HCEC 1CT (cell line): ENCODE measurements around the gene JMJD8.

Experiments
- DNase-seq: peaks from one replicate; pipeline ENCODE4 v3.0.0-alpha.2; 2017

The JMJD8 gene

DNA sequence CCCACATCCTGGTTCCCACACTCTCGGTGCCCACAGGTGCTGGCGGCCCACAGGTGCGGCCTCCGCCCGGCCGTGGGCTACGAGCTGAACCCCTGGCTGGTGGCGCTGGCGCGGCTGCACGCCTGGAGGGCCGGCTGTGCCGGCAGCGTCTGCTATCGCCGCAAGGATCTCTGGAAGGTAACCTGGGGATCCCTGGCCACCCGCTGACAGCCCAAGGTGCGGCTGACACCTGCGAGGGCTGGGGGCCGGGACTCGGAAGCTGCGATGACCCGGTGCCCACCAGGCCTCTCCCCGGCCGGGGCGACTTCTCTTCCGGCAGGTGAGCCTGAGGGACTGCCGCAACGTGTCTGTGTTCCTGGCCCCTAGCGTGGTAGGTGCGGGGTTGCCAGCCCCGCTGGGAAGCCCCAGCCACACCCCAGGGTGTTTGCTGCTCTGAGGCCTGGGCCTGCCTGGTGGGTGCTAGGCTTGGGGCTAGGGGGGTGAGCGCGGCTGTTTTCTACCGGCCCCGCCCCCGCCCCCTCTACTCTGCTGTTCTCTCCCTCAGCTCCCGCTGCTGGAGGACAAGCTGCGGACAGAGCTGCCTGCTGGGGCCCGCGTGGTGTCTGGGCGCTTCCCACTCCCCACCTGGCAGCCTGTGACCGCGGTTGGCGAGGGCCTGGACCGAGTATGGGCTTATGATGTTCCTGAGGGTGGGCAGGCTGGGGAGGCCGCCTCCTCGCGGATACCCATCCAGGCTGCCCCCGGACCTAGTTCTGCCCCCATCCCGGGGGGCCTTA is 37.8 kb upstream of the JMJD8 start:
- no peak for DNase-seq

DNA sequence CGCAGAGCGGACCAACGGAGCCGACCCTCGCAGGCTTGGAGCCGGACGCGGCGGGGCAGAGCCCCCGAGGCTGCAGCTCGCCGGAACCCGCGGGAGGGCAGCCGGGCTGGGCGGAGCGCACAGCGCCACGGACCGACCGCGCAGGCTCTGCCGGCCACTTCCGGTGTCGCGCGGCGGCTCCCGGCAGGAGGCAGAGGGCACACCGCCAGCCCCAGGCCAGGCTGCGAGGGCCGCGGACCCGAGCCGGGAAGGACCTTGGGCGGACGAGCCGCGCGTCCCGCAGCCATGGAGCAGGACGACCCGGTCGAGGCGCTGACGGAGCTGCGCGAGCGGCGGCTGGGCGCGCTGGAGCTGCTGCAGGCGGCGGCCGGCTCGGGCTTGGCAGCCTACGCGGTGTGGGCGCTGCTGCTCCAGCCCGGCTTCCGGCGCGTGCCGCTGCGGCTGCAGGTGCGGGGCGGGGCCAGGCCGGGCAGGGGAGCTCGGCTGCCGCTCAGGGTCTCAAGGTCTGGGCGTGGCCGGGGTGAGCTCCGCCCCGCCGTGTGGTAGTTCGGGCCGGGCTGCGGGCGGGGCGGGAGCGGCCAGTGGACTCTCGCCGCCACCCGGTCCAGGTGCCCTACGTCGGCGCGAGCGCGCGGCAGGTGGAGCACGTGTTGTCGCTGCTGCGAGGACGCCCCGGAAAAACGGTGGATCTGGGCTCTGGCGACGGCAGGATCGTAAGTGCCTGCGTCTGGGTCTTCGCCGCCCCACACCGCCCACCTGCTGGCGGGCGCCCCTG is 37.0 kb upstream of the JMJD8 start, which contains the start of gene ANTKMT:
Gene ANTKMT (plus strand): TSS at position 157 of the 775 bp plus-strand sequence. CDS start 129 bp downstream, at position 286.
- peak; percentile 78 for DNase-seq

DNA sequence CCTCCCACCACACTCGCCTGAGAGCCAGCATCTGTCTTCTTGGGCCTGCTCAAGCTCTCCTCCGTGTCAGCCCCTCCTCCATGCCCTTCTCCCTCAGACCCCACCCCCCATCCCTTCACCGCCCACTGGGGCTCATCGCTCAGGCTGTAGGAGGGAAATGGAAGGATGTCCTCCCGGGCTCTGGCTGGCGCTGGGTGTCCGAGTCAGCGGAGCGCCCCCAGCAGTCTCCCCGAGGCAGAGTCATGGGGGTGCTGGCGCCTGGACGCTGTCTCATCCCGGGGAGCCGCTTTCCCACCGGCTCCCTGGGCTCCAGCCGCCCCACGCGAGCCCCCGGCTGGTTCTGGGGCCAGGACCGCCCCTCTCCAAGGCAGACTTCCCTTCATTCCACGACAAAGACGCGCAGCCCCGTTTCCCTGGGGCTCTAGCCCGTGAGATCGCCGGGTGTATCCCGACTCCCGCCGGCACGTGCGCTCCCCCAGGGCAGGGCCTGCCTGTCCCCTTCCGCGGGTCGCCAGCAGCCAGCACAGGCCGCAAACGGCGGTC is 36.4 kb upstream of the JMJD8 start:
- DNase-seq: peak; percentile 57

DNA sequence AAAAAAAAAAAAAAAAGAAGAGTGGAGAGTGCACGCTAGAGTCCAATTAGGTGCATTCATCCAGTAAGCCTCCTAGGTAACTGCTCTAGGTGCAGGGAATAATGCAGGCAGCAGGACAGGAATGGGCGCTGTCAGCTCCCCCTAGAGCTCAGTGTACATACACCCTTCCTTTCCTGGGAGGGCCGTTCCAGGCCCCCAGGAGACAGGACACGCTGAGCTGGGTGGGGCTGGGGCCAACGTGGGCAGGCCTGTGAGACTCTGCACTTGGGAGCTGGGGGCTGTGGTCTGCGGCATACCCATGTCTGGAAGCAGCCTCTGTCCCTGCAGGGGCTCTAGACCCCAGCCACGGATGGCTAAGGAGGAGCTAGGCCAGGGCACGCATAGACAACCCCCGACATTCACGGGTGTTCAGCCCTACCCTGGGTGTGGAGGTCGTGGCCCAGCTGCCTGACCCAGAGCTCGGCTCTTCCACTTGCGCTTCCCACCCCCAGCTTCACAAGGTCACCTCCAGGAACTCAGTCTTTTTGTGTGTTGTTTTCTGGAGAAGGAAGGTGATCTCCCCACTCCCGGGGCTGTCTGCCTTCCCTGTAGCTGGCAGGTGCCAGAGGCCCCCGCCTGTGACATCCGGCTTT is 35.8 kb upstream of the JMJD8 start:
- DNase-seq: no peak

DNA sequence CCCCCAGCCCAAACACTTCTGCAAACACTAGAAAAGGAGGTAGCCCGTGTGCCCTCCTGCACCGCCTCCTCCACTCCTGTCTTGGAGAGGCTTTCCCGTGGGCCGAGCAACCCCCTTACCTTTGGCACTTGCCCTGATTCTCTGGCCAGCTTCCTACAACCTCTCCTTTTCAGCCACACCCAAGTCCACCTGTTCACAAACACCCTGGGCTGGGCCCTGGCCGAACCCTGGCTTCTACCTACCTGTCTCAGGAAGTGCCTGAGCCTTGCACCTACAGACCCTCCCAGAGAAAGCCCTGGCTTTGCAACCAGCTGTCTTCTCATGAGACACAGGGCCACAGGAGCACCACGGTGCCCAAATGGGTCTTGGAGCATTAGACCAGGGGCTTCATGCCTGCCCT is 34.8 kb upstream of the JMJD8 start:
- no peak for DNase-seq

DNA sequence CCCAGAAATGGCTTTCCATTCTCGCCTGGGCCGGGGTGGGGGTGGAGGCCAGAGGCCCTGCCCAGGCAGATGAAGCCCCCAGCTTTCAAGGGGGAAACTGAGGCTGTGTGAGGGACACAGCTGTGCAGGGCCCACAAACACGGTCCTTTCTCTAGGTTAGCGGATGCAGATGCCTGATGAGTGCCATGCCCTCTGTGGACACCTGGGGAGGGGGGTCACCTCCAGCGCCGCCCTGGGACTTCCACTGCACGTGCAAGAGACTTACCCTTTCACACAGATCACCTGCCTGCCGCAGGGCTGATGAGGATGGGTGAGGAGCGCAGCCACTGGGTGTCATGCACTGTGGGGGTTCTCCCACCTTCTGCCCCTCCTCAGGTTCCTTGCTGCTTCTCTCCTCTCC is 34.3 kb upstream of the JMJD8 start:
- DNase-seq: no peak

DNA sequence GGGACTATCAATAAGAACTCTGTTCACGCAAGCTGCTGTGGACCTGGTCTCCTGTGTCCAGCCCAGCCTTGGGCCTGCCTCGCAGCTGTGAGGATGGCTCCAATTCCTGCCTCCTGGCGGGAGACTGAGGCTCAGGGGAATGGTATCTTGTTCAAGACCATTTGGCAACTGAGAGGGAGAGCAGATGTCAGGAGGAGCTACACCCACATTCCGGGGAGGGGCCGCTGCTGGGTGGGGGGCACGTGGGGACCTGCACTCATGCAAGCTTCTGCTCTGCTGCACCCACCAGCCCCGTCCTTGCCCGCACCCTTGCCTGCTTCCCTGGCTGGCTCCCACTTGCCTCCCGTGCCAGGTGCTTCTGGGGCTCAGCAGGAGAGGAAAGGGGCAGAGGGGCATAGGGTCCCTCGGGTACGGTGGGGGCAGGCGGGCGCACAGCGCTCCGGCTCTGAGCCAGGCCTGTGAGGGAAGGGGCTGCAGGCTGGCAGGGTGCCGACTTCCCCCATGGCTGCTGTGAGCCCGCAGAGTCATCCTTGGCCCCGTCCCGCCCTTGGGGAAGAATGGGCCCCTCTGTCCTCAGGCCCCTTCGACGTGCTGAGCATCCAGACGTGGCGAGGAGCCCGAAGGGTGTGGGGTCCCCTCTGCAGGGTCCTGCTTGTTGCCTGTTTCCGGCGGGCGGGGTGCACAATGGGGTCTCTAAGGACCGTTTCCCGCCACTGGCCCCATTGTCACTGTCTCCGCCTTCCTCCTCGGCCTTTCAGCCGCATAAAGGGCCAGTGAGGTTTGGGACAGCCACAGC is 33.5 kb upstream of the JMJD8 start:
- no peak for DNase-seq

DNA sequence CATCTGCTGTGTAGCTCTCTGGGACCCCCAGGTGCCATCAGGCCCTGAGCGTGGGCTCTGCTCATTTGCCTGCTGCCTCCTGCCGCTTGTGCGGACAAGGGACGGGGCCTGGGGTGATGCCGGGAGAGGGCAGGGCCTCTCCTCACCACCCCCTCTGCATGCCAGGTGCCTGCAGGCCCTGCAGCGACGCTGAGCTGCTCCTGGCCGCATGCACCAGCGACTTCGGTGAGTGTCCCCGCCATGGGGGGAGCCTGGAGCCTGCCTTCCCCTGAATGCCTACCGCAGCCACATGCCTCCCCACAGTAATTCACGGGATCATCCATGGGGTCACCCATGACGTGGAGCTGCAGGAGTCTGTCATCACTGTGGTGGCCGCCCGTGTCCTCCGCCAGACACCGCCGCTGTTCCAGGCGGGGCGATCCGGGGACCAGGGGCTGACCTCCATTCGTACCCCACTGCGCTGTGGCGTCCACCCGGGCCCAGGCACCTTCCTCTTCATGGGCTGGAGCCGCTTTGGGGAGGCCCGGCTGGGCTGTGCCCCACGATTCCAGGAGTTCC is 32.7 kb upstream of the JMJD8 start:
- no peak for DNase-seq

DNA sequence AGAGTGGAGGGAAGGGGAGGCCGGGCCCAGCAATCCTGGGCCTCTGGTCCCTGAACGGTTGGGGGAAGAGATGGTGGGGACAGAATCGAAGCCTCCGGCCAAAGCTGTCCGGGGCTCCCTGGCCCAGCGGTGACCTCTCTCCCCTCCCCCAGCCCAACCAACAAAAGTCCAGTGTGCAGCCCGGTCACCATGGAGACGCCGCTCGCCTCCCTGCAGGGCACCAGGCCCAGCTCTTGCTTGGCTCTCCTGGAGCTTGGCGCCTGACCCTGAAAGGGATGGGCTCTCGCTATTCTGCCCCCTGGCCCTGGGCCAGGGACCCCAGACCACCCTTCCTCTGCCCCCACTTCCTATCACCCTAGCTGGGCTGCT is 32.0 kb upstream of the JMJD8 start:
- DNase-seq: peak; percentile 22

DNA sequence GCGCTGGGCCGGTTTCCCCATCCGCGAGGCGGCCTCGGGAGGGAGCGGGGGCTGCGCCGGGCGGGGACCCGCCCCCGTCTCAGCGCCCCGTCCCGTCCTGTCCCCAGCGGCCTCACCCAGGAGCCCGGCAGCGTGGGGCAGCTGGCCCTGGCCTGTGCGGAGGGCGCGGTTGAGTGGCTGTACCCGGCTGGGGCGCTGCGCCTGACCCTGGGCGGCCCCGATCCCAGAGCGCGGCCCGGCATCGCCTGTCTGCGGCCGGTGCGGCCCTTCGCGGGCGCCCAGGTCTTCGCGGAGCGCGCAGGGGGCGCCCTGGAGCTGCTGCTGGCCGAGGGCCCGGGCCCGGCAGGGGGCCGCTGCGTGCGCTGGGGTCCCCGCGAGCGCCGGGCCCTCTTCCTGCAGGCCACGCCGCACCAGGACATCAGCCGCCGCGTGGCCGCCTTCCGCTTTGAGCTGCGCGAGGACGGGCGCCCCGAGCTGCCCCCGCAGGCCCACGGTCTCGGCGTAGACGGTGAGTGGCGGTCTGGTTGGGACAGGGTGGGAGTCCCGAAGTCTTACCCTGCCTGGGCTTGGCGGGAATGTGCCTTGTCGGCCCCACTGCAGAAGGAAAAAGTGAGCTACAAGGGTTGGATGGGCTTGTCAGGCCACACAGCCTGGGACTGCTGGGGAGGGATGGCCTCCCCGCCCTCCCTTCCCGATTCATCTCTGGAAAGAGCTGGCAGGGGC is 31.5 kb upstream of the JMJD8 start:
- DNase-seq: peak; percentile 36

DNA sequence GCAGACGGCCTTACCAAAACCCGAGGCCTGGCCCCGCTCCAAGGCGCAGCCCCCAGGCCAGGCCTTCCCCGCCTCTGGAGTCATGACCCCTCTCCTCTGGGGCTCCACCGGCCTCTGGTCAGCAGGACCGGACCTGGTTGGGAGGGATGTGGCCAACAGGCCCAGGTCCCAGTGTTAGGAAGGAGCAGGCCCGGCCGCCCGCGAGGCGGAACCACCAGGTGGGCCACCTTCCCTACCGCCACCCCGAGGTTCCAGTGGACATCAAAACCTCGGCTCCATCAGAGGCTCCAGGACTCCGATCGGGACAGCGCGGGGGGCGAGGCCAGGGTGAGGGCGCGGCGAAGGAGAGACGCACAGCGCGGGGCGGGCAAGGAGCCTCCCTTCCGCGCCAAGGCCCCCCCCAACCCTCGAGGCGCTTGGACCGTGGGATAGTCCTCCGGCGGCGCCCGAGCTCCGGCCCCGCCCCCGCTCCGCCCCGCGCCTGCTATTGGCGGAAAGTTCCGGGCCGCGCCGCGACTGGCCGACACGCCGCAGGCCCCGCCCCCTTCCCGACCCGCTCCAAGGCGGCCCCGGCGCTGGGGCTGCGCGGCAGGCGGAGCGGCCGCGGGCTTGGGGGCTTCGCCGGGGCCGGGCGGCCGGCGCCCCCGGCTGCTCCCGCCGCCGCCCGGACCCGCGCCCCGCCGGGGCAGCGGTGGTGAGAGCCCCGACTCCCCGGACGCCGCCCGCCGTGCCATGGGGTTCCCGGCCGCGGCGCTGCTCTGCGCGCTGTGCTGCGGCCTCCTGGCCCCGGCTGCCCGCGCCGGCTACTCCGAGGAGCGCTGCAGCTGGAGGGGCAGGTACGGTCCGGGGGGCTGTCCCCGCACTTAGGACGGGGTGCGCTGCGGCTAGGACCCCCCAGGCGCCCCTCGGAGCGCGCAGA is 30.7 kb upstream of the JMJD8 start, which contains the start of gene METRN:
Gene METRN (plus strand): TSS at position 561 of the 919 bp plus-strand sequence. CDS start 172 bp downstream, at position 733.
- DNase-seq: peak; percentile 88

DNA sequence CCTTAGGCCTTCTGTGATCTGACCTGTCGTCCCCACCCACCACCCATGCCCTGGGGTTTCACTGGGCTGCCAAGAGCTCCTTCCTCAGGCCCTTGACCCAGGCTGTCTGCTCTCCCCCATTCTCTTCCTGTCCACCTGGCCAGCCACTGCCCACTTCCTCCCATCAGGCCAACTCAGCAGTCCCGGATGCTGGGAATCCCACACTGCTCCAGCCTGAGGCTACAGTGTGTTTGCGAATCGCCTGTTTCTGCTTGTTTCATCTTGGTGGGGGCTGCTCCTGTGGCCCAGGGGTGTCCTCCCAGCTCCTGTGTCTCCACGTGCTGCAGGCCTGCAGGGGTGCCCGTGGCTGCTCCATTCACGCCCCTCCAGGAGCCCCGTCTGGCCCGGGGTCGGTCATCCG is 29.9 kb upstream of the JMJD8 start:
- DNase-seq: no peak

DNA sequence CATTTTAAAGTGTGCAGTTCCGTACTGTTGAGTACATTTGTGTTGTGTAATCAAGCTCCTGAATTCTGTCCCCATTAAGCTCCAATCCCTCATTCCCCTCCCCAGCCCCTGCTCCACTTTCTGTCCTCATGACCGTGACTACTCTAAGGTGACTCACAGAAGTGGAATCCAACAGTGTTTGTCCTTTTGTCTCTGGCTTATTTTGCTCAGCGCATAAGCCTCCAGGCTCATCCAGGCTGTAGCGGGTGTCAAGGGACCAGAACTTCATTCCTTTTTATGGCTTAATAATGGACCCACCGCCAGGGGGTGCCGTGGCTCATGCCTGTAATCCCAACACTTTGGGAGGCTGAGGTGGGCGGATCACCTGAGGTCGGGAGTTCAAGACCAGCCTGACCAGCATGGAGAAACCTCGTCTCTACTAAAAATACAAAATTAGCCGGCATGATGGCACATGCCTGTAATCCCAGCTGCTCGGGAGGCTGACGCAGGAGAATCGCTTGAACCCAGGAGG is 28.7 kb upstream of the JMJD8 start:
- DNase-seq: peak; percentile 98

DNA sequence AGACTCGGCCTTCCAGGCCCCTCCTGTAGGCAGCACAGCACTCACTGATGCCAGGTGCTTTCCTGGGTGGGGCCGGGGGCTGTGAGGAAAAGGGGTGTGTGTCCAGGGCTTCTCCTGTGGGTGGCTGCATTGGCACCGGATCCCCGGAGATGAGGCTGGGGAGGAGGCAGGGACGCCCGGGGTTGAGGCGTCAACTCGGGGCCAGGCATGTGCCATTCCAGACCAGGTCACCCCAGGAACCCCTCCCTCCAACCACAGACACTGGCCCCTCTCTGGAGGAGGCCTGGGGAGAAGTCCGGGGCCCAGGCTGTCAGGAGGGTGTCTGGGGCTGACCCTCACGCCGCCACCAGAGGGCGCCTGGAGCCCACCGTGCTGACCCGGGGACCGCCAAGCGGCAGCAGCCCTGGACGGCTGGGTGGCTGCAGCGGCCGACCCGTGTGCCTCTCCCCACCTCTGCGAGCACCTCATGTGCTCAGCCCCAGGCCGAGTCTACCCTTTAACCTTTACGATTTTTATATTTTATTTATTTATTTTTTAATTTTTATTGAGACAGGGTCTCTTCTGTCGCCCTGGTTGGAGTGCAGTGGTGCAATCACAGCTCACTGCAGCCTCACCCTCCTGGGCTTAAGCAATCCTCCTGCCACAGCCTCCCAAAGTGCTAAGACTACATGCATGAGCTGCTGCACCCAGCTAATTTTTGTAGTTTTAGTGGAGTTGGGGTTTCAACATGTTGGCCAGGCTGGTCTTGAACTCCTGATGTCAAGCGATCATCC is 27.6 kb upstream of the JMJD8 start:
- peak; percentile 66 for DNase-seq

DNA sequence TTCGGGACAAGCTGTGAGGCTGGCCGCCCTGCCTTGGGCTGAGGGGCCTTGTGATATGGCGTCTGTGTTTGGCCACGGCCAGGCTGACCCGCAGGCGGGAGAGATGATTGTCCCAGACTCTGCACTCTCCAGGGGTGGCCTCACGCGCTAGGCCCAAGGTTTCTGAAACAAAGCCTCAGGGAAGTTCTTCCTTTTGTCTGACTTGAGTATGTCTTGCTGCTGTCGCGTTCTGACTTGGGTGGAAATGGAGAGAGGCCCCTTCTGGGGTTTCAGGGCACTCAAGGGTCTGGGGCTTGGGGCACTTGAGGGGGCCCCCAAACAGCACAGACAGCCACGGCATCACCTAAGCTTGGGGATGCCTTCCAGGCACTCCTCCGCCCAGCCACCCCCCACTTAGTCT is 26.9 kb upstream of the JMJD8 start:
- DNase-seq: no peak

DNA sequence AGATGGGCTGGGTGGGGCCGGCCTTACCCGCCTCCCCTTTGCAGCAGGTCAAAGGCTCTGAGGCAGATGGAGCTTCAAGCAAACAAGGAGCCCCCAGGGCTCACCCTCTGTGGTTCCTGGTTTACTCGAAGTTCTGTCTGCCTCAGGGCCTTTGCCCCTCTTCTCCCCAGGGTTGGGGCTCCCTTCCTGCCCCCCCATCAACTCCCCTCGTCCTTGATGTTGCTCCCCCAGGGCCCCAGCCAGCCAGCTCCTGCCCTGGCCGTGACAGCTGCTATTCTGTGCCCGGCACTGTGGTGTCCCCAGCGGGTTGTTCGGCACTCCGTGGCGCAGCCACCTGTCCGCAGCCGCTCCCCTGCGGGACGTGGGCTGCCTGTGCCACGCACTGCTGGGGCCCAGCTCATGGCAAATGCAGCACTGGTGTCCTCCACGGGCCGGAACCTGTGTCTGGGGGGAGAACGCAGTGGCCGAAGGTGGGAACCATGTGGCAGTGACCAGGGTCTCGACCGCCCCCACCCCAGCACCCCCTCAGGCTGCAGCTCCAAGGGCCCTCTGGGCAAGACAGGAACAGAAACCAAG is 26.5 kb upstream of the JMJD8 start:
- DNase-seq: no peak

DNA sequence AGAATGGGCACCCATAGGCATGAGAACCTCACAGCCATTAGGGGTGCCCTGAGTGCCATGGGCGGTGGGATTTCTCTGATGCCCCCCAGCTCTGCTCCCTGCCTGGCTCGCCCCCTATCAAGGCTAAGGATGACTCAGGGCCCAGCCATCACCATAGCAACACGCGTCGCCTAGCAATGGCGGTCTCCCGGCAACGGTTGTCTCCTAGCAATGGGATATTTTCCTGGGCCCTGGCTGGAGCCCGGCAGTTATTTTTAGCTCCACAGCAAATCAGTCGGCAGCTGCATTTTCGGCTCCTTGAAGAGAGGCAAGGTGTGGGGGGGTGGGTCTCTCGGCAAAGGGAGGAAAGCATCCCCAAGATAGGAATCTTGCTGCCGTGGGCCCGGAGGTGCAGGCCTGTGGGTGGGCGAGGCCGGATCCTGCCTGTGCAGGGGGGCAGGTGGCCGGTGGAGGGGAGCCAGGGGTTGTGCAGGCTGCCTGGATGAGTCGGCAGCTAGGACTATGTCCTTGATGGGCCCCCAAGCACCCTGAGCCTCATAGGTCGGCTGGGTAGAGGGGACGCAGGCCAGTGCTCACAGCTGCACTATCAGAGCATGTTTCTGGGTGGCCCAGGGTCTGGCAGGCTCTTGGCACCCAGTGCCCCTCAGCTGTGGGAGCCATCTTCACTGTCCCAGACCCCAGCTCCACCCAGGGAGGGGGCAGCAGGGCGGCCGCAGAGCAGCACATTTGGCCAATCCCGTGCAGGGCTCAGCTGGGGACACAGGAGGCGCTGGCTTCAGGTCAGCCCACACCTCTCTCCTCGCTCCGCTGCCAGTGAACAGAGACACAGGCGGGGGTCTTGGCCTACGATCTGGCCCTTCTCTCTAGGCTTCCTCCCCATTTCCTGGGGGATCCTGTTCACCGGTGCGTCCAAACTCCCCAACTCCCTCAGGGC is 25.7 kb upstream of the JMJD8 start:
- peak; percentile 71 for DNase-seq

DNA sequence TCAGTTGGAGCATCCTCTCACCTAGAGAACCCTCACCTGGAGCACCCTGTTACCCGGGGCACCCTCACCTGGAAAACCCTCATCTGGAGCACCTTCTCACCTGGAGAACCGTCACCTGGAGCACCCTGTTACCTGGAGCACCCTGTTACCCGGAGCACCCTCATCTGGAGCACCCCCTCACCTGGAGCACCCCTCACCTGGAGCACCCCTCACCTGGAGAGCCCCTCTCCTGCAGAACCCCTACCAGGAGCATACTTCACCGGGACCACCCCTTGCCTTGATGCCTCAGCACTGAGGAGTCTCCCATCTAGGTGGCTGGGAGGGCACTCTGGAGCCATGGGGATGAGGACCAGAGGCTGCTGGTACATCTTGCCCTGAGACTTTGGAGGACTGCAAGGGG is 24.8 kb upstream of the JMJD8 start:
- no peak for DNase-seq
